RCC 7860 (cell line): ENCODE data around the gene COL4A6.
"Not testable (repeated sequence)": the region's sequence is repeated elsewhere in the genome, so short reads cannot be mapped to it uniquely, and the experiment has no call there.

Experiments used
- DNase-seq: peaks from one replicate; pipeline ENCODE4 v3.0.0-alpha.2; 2015; ENCODE audit warnings: low spot score
- FAIRE-seq: peaks from 2 replicates; lab custom pipeline; 2012; peaks lifted over from hg19 to GRCh38; lab: Jason Lieb, UNC

Gene COL4A6

DNA sequence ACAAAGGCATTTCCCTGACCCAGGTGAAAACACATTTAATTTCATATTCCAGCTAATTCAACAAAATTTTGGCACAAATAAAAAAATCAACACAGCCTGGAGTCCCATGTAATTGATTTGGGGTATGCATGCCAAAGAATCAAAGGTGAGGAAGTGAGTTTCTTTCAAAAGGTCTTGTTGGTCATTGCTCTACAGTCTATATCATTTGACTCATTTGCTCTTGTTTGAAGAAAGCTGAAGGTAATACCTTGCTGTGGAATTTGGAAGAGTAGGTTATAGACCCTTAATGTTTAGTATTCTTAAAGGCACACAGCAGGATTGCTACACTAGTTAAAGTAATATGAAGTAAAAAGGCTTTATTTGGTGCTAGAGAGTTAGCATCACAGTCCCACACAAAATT, 25.4 kb downstream of the COL4A6 start:
- DNase-seq (no peak), FAIRE-seq (no peak)

DNA sequence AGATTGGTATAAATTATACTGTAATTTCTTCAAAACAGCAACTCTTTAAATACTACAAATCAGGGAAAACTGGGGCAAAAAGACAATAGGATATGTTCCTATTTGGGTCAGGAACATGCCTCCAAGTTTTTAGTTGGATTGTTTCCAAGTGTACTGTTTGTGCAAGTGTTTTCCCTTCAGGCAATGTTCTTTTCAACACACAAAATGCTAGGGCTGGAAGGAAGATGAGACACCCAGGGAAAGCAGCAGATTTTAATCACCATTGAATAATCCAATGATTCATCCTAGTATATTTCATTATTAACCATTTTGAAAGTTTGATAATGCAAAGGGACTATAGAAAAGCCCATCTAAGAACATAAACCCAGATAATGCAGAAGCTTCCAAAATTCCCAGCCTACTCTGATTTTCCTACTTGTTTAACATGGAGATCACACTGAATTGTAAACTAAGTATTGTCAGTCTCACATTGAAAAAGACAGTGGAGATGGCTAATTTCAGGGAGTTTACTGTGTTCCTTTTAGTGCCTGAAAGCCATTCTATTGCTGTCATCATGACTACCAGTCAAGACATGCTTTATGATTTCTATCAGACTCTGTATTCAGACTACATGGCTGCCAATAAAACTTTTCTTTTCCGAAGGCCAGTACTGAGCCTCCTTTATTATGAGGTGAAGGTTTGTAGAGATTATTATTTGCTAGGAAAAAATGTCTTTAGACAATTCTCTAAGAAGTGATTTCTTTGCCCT, 38.6 kb downstream of the COL4A6 start:
- DNase-seq, result no peak

DNA sequence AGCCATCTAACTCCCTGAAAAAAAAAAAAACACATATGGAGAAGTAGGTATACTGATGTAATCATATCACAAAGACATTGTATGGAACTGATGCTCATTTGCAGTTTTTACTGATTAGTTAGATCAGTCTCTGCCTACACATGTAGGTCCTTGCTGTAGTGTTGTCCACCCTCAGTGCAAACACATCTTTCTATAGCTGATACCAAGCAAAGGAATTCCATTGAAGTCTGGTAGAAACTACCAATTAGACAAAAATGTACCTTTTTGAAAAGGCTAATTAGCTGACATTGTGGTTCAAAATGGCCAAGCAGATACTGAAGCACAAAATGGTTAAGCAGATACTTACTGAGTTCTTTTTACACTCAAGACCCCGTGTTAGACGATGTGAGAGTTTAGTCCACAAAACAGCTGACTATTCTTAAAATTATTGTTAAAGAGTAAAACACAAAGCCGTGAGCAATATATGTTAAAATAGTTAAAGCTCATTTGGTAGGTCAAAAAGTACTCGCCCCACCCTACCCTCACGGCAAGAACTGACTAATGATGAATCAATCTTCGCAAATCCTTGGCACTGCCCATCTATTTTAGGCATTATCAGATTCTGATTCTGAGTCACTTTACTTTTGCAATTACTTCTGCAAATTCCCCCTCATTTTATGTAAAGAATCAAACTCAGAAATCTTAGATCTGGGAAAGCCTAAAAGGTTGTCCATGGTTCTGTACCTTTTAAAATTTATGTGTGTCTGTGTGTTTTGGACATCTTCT, 40.4 kb downstream of the COL4A6 start:
- no peak for DNase-seq

More for the DNA sequence above, 38.6 kb downstream of the COL4A6 start:
- no peak for FAIRE-seq

DNA sequence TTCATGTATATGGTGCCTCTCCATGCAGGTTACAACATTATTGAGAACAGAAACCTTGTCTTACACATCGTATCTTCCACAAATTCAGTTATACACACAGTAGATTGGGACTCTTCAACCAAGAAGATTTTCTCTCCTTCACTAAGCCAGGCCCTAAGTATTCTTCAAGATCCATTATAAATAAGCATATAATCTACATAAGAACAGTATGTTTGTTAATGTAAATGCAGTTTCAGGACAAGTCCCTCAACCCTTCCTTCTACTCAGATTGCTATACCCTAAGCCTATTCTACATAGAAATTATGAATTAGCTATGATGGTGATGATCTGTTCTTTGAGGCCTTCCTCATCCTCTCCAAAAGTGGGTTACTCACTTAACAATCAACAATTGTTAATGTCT, 41.2 kb downstream of the COL4A6 start:
- DNase-seq (no peak), FAIRE-seq (no peak)

More for the DNA sequence above, 40.4 kb downstream of the COL4A6 start:
- FAIRE-seq, result peak; percentile 70

DNA sequence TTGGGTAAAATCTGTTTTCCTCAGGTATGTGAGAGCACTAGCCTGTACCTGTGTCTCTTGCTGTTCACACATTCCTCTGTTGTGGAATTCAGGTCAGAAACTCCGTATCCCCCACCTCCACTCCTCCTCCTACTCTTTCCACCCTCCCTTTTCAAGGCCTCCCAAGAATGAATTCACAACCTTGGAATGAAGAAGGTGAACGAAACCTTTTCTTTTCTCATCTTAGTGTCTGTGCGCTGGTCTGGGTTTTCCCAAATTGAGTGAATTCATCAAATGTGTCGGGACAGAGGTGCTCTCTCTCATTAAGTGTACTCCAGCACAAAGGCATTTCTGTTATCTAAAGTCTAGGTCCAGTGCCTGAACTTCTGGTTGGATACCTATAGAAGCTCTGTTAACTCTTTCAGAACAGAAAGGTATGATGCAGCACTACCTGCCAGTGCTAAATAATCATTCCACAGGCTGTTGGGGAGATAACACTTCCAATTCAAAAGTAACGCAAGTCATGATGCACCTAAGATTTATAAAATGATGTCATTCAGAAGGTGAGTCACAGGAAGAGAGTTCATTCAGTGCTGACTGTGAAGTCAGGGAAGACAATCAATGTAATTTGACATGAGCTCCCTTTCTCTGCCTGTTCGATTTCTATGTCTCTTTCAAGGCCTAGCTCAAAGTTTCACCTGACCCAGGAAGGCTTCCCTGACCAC, 41.9 kb downstream of the COL4A6 start:
- FAIRE-seq (no peak), DNase-seq (peak; percentile 5)

DNA sequence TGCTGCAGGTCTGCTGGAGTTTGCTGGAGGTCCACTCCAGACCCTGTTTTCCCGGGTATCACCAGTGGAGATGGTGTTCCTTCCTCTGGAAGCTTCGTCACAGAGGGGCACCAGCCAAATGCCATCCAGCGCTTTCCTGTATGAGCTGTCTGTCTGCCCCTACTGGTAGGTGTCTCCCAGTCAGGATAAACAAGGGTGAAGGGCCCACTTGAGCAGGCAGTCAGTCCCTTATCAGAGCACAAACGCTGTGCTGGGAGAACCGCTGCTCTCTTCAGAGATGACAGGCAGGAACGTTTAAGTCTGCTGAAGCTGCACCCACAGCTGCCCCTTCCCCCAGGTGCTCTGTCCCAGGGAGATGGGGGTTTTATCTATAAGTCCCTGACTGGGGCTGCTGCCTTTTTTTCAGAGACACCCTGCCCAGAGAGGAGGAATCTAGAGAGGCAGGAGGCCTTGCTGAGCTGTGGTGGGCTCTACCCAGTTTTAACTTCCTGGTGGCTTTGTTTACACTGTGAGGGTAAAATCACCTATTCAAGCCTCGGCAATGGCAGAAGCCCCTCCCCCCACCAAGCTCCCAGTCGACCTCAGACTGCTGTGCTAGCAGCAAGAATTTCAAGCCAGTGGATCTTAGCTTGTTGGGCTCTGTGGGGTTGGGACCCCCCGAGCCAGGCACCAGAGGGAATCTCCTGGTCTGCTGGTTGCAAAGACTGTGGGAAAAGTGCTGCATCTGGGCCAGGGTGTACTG, 47.1 kb downstream of the COL4A6 start:
- not testable (repeated sequence) for DNase-seq, FAIRE-seq

DNA sequence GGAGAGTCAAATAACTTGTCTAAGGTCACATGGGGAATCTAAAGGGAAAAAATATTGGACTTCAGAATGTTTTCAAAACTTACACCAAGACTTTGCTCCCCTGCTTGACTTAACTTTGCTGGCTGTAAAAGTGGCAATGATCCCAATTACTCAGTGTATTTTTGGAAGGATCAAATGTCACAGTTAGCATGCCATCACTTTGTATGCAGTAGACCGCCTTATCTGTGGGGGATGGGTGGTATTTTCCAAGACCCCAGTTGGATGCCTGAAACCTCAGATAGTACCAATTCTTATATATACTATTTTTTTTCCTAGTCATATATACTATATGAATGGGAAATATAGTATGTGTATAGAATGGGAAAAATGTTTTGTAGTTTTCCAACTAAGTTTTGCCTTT, 53.4 kb downstream of the COL4A6 start:
- DNase-seq (no peak), FAIRE-seq (no peak)

DNA sequence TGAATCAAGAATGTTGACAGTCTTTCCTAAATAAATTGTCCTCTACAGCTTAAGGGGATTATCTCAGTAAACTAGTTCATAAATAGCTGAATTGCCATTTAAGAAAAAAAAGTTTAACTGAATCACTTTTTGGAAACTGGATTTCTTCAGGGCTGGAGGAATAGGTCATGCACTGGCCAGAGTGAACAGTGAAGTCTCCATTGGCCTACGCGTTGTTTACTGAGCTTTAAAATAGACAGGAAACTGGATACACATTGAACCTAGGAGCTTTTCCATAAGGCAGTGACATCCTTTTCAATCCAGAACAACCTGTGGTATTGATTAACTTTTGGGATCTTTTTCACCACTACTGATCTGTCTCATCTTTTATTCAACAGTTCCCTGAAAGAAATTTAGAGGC, 58.0 kb downstream of the COL4A6 start:
- FAIRE-seq (no peak), DNase-seq (no peak)

DNA sequence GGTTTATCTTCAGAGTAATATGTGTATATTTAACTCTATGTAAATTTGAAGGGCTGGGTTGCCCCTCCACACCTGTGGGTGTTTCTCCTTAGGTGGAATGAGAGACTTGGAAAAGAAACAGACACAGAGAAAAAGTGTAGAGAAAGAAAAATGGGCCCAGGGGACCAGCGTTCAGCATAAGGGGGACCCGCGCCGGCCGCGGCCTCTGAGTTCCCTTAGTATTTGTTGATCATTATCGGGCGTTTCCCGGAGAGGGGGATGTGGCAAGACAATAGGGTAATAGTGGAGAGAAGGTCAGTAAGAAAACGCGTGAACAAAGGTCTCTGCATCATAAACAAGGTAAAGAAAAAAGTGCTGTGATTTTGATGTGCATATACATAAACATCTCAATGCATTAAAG, 61.4 kb downstream of the COL4A6 start:
- DNase-seq, FAIRE-seq: not testable (repeated sequence)

DNA sequence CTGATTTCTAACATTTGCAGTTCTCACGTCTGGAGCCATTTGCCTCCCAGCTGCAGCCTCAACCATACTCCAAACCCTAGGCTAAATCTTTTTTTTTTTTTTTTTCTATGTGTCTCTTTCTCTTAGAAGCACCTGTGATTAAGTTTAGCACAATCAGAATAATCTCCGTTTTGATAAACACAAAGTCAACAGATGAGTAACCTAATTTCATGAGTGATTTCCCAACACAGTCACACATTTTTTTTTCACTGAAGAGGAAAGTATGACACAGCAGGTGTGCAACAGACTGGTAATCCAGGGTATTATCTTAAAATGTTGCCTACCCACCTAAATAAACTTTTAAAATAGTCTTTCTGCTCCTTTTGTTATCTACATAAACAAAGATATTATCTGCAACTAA, 62.6 kb downstream of the COL4A6 start:
- not testable (repeated sequence) for FAIRE-seq, DNase-seq

DNA sequence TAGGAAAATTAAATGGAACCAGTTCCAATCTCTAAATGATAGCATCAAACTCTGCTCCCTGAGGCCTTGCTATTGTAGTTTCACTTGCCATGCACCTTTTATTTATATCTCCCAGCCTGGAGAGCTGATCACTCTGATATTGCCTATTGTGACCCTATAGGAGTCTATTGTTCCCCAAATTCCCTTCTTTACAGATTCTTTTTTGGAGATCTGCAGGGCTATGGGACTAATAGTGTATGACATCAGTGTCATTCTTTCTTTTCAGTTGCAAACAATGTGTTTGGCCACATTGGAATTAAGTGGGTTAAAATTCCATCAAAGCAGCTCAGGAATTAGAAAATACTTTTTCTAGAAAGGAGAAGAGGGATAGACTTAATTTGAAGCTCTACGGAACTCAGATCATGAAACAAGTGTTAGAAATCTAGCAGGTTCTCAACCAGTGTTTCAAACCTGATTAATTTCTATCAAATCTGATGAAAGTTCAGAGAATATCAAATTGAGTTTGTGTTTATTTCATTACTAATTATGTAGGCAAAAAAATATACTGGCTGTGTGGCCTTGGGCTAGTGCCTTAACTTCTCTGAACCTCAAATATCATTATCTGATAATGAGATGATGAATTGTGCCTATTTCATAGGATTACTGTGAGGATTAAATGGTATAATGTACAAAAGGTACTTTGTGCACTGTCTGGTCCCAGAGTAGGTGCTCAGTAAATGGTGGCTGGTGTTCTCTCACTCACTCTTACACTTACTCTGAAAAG, 71.4 kb downstream of the COL4A6 start:
- FAIRE-seq, result no peak

DNA sequence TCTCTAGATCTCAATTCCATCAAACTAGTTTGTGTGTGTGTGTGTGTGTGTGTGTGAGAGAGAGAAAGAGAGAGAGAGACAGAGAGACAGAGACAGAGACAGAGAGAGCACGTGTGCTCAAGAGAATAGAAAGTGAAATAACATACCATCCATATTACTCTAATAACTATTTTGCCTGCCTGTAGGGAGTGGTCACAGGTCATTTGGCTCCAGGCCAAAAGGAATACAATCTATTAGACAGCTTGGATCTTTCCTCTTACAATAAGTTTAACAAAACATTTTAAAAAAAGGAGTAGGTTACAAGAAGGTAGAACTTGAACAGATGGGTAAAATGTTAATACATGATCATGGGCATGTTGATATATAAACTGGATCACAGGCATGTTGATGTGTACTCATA, 76.2 kb downstream of the COL4A6 start:
- no peak for FAIRE-seq
- DNase-seq, result no peak

More for the DNA sequence above, 71.4 kb downstream of the COL4A6 start:
- DNase-seq, result no peak

DNA sequence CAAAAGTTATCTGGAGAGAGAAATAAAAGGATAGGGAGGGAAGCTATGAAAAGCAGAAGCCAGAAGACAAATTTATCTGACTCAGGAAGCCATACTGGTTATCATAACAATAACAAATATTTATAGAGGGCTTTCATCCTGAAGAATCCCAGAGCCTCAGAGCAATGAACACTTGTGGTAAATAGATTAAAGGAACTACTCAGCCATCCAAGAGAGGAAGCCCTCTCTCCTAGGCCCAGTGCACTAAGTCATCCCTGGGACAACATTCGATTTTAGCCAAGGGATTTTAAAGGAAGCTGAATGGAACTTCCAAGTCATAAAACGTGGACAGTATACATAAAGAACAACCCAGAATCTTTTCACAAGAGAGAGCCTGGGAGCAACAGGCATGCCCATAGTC, 76.9 kb downstream of the COL4A6 start:
- FAIRE-seq (no peak), DNase-seq (no peak)

DNA sequence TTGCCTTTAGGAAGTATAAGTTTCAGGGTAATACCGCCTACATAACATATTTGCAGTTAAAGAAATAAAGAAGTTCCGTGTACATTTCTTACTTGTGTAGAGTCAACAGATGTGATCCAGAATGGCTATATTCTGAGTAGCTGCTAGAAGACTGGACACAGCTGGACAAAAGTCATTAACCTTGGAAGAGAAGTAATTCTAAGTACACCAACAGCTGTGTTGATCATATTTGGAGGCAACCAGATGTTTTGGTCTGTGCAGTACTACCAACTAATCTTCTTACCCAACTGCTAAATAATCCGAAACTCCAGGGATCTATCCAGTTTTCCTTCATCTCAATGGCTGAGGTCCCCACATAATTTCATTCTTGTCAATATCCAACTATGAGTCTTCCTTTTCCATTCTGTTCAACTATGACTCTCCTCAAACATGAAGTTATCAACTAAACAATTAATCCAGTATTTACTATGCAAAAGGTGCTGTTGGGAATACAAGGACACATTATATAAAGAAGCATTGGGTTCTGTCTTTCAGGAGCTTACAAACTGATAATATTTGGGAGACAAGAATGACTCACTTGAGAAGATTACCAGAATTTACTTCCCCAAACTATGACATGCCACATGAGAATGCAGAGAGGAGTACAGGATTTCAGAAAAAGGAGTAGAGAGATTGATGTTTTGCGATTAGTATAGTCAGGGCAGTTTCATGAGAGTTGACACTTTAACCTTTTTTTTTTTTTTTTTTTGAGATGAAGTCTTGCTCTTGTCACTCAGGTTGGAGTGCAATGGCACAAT, 78.2 kb downstream of the COL4A6 start:
- no peak for DNase-seq
- no peak for FAIRE-seq

DNA sequence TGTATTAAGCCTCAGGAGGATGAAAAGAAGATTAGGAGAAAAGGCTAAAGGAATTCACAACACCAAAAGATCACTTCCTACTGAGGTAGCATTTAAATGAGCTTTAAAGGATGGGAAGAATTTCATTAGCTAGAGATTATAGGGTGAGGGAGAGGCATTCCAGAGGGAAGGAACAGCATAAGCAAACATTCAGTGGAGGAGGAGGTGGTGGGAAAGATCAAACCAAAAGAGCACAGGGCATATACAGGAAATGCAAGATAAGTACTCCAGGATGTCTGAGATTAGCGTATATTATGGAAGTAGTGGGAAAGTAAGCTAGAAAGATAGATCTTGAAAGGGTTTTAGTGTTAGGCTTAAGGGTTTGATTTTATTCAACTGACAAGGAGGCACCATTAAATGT, 84.8 kb downstream of the COL4A6 start:
- no peak for FAIRE-seq
- DNase-seq, result no peak

DNA sequence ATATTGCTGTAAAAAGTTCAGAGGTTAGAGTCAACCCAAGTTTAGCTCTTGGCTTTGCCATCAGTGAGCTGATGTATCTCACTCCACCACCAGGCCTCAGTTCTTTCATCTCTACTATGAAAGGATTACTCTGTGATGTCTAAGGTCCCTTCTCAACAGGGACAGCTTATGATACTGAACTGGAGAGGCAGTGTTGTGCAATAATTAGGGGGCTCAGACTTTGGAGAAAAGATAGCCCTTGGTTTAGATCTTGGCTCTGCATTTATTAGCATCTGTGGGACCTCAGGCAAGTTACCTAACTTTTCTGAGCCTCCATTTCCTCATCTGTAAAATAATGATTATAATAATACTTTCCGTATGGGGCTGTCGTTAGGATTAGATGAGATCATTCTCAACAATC, 89.0 kb downstream of the COL4A6 start:
- FAIRE-seq (no peak), DNase-seq (no peak)

DNA sequence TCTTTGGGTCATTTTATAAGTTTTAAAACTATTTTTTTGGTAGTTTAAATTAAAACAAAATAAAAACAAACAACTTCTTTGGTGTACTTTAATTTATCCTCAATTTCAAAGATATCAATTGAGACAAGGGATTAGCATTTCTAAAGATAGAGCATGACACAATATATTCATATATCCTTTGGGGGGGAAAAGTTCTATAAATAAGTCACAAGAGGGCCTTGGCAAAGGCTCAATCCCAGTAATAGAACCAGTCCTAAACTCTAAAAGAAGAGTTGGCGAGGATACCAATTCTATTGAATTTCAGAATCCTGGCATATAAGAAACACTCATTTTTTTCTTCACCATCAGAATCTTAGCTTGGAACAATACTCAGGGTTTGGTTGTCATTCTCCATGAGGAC, 89.7 kb downstream of the COL4A6 start:
- FAIRE-seq, result no peak

DNA sequence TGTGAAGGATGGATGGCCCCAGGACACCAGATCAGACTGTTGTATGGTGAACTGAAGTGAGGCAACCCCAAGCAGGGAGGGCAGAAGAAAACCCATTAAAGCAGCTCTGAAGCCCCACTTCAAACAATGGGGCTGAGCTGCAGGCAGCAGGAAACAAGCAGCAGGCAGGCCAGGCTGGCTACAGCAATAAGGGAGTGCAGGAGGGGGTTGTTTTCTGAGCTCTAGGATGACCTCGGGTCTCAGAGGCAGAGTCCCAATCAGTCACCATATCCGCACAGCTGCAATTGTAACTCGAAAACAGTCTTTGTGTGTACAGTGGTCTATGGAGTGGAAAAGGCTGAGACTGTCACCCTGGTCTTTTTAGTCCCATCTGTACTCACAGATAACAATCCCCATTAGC, 90.4 kb downstream of the COL4A6 start:
- no peak for DNase-seq
- no peak for FAIRE-seq

More for the DNA sequence above, 89.7 kb downstream of the COL4A6 start:
- no peak for DNase-seq

DNA sequence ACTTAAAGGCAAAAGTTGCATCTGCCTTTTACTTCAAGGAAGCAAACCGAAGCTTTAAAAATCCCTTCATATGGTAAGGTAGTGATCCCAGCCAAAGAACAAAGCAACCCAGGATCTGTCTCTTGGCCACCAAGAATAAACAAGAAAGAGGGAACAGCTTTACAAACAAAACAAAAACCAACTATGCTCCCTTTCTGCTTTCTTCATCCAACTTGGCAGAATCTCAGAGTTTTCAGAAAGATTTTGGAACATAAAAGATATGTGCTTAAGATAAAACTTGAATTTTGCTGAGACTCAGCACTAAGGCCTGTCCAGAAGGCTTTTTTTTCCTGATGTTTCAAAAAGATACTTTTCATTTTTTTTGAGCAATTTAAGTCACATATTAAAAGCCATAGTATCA, 94.0 kb downstream of the COL4A6 start:
- DNase-seq (no peak), FAIRE-seq (no peak)
